ENCODE data around the gene KCMF1. TPM values are rescaled to one million over a fixed set of nuclear protein-coding genes. Genes with fewer than 3 reads are reported as not detected.

KCMF1 gene
- total and polyA plus RNA-seq, 7 donors = 74.6 to 374 (median 148) TPM

DNA sequence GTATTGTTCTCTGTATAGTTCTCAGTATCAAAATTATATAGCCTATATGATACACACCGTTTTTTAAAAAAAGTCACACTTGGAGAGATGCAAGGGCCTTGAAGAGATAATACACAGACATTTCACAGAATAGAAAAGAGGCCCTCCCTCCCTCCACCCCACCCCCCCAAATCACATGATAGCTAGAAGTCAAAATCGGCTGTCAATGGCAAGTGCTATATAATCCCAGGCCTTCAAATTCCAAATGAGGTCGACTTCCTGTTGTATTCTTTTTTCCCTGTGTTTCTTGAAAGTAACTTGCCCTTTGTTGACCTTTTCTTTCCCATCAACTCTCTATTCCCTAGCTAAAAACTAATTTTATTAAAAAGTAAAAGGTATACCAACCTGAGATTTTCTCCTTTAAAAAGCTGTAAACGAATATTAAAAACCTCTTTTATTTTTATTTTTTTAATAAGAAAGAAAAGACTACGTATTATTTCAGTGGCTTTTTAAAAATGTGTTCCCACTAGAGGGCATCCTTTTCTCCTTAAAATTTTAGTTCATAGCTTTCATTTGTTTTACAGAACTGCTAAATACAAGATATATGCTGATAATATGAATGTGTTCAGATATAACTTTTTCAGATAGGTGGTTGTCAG is 46.6 kb downstream of the KCMF1 start:
- H3K36me3 ChIP-seq (ENCODE audit: insufficient read depth in 1 of 2, low read depth in 1 of 2) = no peaks in the 10 kb centered on the region
- no peak overlapping the region for H3K27ac ChIP-seq
- H3K27me3 ChIP-seq (ENCODE audit: insufficient read depth in 3 of 3, low read length in 2 of 3) = no peaks in the 10 kb centered on the region
- ATAC-seq (no peak), DNase-seq (no peak)
- intact Hi-C loops (cut with DNase I) = no loop called here
- no peaks in the 10 kb centered on the region for H3K9me3 ChIP-seq
- H3K4me1 ChIP-seq = peaks cover 52% of the 10 kb centered on the region
- WGBS, 3 donors = 22 to 31% (median 28%) methylated on average over 5 of the region's 5 CpGs
- peak; percentile 32 for TF ChIP-seq CTCF (IDR thresholded peaks at IDR 0.05)
- no peak overlapping the region for H3K4me3 ChIP-seq

- ATAC-seq (no peak), DNase-seq (no peak)
- intact Hi-C loops (cut with DNase I) = no loop called here
- Histone ChIP-seq H3K4me3 (no peak overlapping the region), H3K27me3 (ENCODE audit: insufficient read depth in 3 of 3, low read length in 2 of 3) (no peaks in the 10 kb centered on the region), H3K27ac (no peak overlapping the region), H3K9me3 (no peaks in the 10 kb centered on the region), H3K4me1 (peaks cover 47% of the 10 kb centered on the region), H3K36me3 (ENCODE audit: insufficient read depth in 1 of 2, low read depth in 1 of 2) (no peaks in the 10 kb centered on the region)
- 88 to 97% (median 93%) methylated on average over 8 of the region's 8 CpGs for WGBS, 3 donors
- no peak for TF ChIP-seq CTCF (IDR thresholded peaks at IDR 0.05)
Observed at GRCh38 chr2:85018049-85018447, 47.1 kb downstream of the KCMF1 start.

DNA sequence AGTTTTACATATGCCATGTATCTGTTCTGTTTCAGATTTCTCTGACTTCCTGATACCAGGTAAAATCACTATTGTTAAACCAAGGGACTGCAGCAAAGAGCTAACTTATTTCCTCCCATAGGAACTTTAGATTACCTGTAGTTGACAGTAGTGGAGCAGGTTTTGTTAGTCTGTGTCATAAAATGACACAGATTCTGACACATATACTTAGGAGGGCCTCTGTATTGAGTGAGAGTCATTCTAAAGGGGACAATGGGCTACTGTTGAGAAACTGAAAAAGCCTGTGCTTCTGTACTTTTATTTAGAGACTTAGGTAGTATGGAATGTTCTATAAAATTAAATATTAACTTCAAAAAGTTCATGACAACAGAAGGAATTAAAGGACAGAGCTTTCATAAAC is 48.2 kb downstream of the KCMF1 start:
- DNase-seq (no peak), ATAC-seq (no peak)
- Histone ChIP-seq H3K4me3 (no peak overlapping the region), H3K36me3 (ENCODE audit: insufficient read depth in 1 of 2, low read depth in 1 of 2) (no peaks in the 10 kb centered on the region), H3K9me3 (no peaks in the 10 kb centered on the region), H3K4me1 (peaks cover 43% of the 10 kb centered on the region), H3K27ac (no peak overlapping the region), H3K27me3 (ENCODE audit: insufficient read depth in 3 of 3, low read length in 2 of 3) (no peaks in the 10 kb centered on the region)
- TF ChIP-seq CTCF (IDR thresholded peaks at IDR 0.05) = no peak
- intact Hi-C loops (cut with DNase I) = no loop called here

DNA sequence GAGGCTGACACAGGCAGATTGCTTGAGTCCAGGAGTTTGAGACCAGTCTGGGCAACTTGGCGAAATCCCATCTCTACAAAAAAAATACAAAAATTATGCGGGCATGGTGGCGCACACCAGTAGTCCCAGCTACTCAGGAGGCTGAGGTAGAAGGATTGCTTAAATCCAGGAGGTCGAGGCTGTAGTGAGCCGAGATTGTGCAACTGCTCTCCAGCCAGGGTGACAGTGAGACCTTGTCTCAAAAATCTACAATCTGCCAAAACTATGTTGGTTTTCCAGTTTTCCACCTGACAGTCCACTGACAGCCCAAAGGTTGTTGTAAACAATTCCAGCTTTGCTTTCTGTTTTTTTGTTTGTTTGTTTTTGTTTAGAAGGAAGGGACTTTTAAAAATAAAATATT is 51.3 kb downstream of the KCMF1 start:
- Histone ChIP-seq H3K9me3 (no peaks in the 10 kb centered on the region), H3K4me3 (no peak overlapping the region), H3K27ac (no peak overlapping the region), H3K27me3 (ENCODE audit: insufficient read depth in 3 of 3, low read length in 2 of 3) (no peaks in the 10 kb centered on the region), H3K4me1 (peaks cover 17% of the 10 kb centered on the region), H3K36me3 (ENCODE audit: insufficient read depth in 1 of 2, low read depth in 1 of 2) (no peaks in the 10 kb centered on the region)
- TF ChIP-seq CTCF (IDR thresholded peaks at IDR 0.05) = no peak
- WGBS, 3 donors = 97% methylated on average over 5 of the region's 5 CpGs
- intact Hi-C loops (cut with DNase I) = no loop called here
- ATAC-seq (no peak), DNase-seq (no peak)

Measured in psoas muscle (tissue), 8 donors.